Hypothalamus (tissue), 51 donors: Measurements from ENCODE around the gene CEMP1.

Source experiments
- DNase-seq, 51 donors: peaks; one replicate each; lab custom pipeline; 2025; lab: John Stamatoyannopoulos, UW

The CEMP1 gene

DNA sequence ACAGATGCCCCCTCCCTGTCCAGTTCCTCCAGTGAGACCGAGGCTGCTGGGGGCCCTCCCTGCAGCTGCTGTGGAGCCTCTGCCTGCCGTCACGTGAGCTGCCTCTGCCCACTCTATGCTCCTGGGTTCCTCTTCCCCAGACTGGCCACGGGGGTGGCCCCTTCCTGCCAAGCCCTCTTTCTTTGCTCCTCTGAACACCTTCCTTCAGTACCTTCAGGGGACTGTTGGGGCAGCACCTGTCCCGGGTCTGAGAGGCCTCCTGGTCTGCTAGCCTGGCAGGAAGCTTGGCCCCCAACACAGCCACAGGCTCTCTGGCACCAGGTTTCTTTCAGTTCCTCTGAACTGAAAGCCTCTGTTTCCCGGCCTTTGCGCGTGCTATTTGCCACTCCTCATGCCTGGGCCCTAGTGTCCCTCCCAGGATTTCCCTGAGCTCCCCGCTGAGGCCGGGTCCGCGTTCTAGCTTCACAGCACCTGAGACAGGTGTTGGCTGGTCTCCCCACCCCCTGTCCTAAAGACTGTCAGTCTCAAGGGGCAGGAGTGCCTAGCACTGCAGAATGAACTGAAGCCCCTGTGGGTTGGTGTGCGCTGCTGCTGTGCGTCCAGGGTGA is 24.1 kb downstream of the CEMP1 start:
- peak in 4 of 51 donors; percentile 9 to 30 (median 27) for DNase-seq

DNA sequence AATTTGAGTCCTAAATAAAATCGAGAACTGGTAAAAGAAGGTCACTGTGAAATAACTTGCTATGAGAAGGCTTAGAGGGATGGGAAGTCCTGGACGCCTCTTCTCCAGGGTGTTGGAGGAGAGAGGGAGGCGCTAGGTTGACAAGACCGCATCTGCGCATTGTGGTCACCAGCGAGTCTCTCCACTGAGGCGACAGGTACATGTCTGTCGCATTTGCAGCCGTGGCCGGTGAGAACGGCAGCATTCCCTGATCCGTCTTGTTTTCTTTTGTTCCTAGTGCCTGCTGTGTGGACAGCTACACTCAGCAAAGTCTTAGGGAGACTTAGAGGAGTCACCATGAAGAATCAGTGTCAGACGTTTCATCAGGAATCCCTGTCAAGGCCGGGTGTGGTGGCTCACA is 25.5 kb downstream of the CEMP1 start:
- DNase-seq, result no peak

DNA sequence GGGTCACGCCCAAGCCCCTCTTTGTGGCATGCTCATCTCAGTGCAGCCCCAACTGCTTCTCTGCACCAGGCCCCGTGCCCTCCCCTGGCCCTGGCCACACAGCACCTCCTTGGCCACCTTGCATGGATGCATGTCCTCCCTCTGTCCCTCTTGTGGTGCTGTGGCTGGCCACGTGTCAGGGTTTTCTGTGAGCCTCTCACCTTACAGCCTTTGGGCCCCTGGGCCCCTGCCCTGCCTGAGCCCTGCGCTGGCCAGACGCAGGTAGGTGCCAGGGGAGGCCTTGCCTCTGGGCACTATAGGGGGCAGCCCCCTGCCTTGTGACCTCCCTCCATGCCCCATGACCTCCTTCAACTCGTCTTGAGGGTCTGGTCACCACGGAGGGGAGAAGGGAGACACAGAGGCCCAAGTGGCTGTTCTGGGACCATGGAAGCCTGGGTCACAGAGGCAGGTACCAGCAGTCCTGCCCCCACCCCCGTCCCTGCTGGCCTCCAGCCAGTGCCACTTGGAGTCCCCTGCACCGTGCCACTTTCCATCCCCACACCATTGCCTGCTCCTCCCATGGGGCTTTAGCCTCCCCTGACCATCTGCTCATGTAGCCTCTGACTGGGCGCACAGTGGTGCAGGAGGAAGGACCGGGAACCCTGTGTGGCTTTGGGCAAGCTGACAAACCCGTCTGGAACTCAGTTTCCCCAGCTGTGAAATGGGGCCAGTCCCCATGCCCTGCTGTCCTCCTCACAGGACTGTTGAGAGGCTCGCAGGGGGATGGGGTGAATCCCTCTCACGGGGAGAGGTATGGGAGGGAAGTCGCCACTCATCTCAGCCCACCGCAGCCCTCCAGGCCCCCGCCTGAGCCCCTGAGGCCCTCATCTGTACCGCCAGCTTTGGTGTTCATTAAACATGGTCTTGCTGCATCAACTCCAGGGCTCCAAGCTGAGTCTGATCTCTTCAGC is 29.0 kb downstream of the CEMP1 start:
- no peak for DNase-seq

DNA sequence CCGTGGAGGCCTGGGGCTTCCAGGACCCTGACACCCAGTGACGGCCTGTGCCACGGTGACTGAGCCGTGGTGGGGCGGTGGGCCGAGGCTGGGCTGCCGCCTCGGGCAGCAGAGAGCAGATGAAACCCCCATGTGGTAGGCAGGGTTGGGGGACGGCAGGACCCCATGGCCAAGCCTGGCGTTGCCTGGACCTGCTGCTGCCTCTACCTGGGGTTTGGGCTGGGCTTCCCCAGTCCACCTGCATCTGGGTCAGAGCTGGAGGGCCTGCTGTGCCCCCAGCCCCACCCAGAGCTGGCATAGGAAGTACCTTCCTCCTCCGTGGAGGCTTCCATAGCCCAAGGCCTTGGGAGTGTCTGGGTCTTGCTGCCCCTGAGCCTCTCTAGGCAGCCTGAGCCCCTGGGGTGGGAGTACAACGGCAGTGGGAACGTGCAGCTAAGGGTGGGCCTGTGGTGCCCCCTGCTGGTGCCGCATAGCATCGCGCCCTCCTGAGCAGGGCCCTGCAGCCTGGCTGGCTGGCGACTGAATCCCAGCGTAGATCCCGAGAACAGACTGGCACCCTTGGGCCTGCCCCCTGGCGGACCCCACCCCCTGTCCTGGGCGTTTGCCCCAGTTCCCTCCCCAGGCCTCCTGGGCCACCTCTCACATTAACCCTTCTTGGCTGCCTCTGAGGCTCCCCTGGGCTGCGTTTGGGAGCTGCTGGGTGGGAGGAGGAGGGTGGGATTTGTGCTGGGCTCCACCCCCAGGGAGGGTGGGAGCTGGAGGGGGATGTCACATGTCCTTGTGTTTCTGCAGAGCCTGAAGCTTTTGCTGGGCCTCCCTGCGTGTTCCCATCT is 30.1 kb downstream of the CEMP1 start:
- DNase-seq, result peak; percentile 48 to 97 (median 84)

DNA sequence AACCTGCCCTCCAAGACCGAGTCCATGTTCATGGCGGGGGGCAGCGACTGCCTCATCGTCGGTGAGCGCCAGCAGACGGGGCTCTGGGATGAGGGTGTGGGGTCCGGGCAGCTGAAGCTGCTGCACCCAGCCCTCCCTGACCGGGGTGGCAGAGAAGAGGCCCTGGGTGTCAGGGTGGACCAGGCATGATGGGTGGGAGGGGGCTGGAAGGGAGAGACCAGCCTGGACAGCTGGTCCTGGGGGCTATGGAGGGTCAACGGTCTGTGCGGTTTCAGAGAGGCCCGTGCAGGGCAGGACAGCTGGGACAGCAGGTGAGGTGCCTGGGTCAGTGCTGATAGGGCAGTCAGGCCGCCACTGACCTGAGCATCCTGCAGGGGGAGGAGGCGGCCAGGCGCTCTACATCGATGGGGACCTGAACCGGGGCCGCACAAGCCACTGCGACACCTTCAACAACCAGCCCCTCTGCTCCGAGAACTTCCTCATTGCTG is 30.7 kb downstream of the CEMP1 start:
- DNase-seq, result no peak

DNA sequence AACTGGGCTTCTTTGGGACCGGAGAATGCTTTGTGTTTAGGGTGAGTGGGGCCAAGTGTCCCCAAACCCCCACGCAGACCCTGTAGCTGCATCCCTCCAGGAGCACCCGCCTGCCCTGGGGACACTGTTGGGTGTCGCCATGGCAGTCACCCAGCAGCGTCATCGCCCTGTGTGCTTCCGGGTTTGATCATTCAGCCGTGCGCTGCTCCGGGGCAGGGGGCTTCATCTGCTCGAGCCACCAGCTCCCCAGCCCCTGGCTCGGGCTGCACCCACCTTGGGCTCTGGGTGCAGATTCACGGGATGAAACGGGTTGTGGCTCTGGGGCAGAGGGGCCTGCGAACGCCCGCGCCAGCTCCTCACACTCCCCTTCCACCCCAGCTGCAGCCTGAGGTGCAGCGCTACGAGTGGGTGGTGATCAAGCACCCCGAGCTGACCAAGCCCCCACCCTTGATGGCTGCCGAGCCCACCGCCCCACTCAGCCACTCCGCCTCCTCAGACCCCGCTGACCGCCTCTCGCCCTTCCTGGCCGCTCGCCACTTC is 31.2 kb downstream of the CEMP1 start:
- DNase-seq, result no peak

DNA sequence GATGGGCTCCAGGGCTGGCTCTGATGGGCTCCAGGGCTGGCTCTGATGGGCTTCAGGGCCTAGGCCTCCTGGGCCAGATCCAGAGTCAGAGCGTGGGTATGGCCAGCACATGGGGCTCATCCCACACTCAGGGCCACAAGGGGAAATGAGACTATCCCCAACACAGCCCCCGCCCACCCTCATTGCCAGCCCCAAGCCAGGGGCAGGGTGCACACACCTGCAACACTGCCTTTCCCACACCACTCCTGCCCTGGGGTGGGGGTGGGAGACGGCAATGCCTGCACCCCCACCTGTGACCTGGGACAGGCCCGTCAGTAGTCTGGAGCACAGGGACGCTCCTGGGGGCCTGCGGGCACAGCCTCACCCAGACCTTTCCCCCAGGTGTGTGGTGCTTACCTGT is 31.8 kb downstream of the CEMP1 start:
- no peak for DNase-seq

DNA sequence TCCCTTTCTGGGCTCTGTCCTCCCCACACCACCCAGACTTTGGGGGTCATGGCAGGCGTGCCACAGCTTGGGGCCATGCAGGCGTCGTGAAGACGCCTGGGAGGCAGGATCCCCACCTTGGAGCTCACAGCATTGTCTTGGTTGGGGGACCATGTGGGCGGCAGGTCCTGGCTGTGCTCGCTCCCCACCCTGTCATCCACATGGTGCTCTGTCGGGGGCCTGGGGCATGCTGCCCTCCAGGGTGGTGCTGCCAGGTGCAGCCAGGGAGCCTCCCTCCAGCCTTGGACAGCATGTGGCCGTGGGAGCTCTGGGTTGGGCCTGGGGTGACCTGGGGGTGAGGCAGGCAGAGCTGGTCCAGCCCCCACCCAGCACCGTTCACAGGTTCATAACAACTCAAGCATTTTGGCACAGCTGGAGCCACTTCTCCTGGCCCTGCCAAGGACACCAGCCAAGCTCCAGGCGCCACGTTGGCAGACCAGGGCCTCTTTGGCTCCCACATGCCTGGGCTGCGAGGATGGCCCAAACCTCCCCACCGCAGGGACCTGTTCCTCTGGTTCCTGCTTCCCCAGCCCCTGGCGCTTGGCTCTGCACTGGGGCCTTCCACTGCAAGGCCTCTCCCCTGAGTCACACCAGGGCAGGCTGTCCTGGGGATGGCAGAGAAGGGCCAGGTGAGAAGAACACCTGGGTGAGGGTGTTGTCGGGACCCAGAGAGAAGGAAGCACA is 32.5 kb downstream of the CEMP1 start:
- DNase-seq, result no peak

DNA sequence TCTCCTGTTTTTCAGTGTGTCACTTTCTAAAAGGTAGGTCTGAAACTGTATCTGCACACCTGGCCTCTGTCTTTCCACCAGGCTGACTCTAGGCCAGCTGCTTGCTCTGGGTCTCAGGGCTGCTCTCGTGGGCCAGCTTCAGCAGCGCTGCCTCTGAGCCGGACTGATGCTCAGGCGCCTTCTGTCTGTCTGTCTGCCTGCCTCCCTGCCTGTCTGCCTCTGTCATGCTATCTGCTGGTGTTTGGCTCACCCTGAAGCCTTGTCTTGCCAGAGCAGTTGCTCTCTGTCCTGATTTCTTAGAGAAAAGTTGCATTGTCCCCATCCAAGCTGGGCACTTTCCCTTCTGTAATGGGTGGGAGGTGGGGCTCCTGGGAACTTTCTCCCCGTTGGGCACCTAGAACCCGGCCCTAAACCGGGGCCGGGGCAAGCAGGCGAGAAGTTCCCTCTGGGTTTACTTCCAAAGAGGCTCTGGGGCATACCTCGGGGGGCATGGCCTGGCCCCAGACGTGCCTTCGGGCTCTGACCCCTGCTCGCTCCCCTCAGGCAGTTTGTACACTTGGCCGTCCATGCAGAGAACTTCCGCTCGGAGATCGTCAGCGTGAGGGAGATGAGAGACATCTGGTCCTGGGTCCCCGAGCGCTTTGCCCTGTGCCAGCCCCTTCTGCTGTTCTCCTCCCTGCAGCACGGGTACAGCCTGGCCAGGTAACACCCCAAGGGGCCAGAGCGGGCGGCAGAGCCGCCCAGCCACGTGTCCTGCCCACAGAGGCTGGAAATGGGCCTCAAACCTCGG is 33.3 kb downstream of the CEMP1 start:
- DNase-seq, result no peak

DNA sequence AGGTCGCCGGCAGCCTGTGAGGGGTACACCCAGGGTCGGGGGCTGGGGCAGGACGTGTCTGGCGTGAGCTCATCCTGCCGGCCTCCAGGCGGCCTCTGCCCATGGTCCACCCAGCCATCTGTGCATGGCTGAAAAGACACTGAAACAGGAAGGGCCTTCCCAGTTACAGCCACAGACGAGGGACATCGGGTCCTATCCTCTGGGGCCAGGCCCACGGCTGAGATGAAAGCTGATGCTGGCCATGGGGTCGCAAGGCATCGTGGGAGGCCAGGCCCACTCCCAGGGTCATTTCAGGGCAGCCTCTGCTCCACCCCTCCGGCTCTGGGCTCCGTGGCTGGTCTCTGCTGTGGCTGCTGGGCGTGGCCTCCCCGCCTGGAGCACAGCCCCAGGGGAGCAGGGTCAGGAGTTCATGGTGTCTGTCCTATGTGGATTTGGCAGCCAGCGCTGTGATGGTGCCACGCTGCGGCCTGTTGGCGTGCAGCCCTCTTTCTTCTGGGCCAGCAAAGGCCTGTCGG is 34.0 kb downstream of the CEMP1 start:
- no peak for DNase-seq

DNA sequence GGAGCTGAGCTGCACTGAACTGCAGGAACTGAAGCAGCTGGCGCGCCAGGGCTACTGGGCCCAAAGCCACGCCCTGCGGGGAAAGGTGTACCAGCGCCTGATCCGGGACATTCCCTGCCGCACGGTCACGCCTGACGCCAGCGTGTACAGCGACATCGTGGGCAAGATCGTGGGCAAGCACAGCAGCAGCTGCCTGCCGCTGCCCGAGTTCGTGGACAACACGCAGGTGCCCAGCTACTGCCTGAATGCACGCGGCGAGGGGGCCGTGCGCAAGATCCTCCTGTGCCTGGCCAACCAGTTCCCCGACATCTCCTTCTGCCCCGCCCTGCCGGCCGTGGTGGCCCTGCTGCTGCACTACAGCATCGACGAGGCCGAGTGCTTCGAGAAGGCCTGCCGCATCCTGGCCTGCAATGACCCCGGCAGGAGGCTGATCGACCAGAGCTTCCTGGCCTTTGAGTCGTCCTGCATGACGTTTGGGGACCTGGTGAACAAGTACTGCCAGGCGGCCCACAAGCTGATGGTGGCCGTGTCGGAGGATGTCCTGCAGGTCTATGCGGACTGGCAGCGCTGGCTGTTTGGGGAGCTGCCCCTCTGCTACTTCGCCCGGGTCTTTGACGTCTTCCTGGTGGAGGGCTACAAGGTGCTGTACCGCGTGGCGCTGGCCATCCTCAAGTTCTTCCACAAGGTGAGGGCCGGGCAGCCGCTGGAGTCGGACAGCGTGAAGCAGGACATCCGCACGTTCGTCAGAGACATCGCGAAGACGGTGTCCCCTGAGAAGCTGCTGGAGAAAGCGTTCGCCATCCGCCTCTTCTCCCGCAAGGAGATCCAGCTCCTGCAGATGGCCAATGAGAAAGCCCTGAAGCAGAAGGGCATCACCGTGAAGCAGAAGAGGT is 34.7 kb downstream of the CEMP1 start:
- DNase-seq, result no peak

DNA sequence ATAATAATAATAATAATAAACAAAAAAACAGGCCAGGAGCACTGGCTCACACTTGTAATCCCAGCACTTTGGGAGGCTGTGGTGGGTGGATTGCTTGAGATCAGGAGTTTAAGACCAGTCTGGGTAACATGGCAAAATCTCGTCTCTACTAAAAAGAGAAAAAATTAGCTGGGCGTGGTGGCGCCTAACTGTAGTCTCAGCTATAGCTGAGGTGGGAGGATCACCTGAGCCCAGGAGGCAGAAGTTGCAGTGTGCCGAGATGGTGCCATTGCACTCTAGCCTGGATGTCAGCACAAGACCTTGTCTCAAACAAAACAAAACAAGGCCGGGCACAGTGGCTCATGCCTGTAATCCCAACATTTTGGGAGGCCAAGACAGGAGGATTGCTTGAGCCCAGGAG is 36.2 kb downstream of the CEMP1 start:
- no peak for DNase-seq

DNA sequence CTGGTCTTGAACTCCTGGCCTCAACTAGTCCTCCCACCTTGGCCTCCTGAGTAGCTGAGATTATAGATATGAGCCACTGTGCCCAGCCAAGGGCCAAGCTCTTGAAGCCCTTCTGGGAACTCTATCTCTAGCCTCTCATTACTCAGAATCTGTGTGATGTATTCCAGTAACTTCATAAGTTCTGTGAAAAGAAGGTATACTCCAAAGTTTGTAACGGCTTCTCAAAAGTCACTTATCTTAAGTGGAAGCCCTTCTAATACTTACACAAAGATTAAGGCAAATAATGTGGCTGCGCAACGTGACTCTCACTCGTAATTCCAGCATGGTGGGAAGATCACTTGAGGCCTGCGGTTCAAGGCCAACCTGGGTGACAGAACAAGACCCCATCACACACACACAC is 36.6 kb downstream of the CEMP1 start:
- DNase-seq, result no peak

DNA sequence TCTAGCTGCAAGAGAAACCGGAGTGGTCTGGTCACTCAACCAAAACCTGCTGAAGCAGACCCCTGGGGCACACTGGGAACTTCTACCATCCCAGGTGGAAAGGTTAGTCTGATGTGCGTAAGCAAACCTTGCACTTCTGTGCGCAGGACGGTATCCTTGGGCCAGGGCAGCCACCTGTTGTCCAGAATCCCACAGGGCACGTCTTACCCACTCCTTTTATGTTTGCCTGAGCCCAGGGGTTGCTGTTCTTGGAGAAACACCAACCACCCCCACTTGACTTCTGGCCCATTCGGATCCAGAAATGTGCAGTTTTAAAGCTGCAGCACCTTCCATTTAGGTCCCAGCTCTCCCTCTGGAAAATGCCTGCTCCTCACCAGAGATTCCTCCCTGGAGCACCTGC is 37.6 kb downstream of the CEMP1 start:
- no peak for DNase-seq

DNA sequence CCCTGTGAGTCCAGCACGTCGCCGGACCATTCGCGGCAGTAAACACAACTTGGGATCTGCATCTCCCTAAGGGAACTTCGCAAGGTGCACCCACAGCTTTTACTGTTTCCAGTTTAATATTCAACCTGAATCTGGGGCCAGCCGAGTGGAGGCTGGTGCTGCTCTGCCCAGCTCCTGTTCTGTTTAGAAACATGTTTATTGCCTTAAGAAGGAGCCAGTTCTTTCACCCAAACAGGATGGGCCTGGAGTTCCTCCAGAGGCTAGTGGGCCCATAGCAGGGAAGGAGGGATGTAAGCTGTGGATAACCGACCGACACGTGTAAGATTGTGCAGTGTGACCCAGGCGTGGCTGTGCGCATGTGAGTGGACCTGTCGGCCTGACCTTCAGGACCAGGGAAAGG is 38.9 kb downstream of the CEMP1 start:
- no peak for DNase-seq

DNA sequence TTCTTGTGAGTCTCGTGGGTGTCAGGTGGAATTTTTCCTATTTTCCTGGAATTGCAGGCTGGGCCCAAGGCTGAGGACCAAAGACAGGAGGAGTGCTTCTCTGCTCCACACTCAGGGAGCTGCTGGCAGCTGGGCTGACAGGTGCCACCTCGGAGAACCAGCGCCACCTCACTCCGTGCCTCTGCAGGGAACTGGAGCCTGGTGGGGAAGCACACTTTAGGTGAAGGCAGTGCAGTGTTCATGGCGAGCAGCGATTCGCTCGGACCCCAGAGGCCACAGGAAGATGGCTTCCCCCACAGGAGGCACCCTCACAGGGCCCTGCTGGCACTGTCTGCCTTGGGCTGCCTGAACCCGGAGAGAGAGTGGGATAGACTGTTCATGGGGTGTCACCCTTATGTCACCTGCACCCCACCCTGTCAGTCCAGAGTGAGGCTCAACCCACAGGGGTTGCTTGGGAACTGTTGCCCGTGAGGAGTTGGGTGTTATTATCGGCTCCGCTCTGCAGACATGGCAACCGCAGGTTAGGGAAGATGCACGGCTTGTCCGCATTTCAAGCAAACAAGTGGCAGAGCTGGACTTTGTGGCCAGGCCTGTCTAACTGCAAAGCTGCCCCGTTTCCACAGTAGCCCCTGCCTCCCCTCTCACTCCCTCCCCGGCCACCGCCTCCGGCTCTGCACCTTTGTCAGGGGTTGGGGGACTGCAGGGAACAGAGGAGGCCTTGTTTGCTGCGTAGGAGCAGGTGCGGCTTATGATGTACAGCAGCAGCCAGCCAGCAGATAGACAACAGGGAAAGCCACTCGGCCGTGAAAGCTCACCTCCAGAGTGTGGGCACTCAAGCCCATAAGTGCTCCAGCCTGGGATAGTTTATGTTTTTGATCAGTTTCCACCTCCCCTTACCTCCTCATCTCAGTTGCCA is 40.8 kb downstream of the CEMP1 start:
- no peak for DNase-seq

DNA sequence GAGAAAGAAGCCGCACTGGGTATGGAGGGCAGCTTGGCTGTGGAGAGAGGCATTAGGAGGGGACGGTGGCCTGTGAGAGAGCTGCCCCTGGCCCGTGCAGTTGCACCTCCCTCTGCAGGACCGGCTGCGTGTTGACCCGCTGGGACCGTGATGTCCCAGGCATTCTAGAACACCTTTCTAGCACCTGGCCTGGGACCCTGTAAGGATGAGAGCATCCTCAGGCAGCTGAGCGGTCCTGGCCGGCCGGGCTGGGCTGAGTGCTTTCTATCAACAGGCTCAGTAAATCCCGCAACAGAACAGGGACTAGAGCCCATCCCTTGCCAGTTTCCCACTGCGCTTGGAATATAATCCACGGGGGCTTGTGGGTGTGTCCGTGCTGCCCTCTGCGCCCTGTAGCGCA is 41.6 kb downstream of the CEMP1 start:
- DNase-seq, result no peak
